ENCODE measurements around the gene HMGCL. TPM values are rescaled to one million over a fixed set of nuclear protein-coding genes. Genes with fewer than 3 reads are reported as not detected.
"Not testable (repeated sequence)": the region's sequence is repeated elsewhere in the genome, so short reads cannot be mapped to it uniquely, and the experiment has no call there.

The HMGCL gene
- total RNA-seq, 1 experiment from 2014 or later, result 40.7 TPM

GRCh38 chr1:23799255-23799569 is 26.0 kb downstream of the HMGCL start:
- DNase-seq (ENCODE audit: low read depth), result no peak

- no peak for DNase-seq (ENCODE audit: low read depth)
Observed at GRCh38 chr1:23798662-23799142, 26.5 kb downstream of the HMGCL start.

GRCh38 chr1:23797478-23798448 is 27.5 kb downstream of the HMGCL start:
- no peak for DNase-seq (ENCODE audit: low read depth)

GRCh38 chr1:23796466-23797271 is 28.6 kb downstream of the HMGCL start:
- no peak for DNase-seq (ENCODE audit: low read depth)

GRCh38 chr1:23795676-23796465 is 29.4 kb downstream of the HMGCL start:
- DNase-seq (ENCODE audit: low read depth), result no peak

- DNase-seq (ENCODE audit: low read depth), result not testable (repeated sequence)
Observed at GRCh38 chr1:23794732-23795182, 30.5 kb downstream of the HMGCL start.

- DNase-seq (ENCODE audit: low read depth), result no peak
Observed at GRCh38 chr1:23793861-23794731, 31.1 kb downstream of the HMGCL start.

- peak; percentile 49 for DNase-seq (ENCODE audit: low read depth)
Observed at GRCh38 chr1:23793018-23793781, 32.0 kb downstream of the HMGCL start.

- DNase-seq (ENCODE audit: low read depth), result no peak
Observed at GRCh38 chr1:23792151-23792945, 32.9 kb downstream of the HMGCL start.

- peak; percentile 32 for DNase-seq (ENCODE audit: low read depth)
Observed at GRCh38 chr1:23791516-23792047, 33.6 kb downstream of the HMGCL start.

- DNase-seq (ENCODE audit: low read depth), result peak; percentile 91
Observed at GRCh38 chr1:23790696-23791515, 34.3 kb downstream of the HMGCL start, which contains the start of gene LYPLA2. Gene LYPLA2, plus strand, starts transcription at chr1:23791145. Its CDS starts 1,538 bp downstream, at chr1:23792683.

- no peak for DNase-seq (ENCODE audit: low read depth)
Observed at GRCh38 chr1:23788695-23789094, 36.5 kb downstream of the HMGCL start.

- no peak for DNase-seq (ENCODE audit: low read depth)
Observed at GRCh38 chr1:23787701-23788100, 37.5 kb downstream of the HMGCL start.

GRCh38 chr1:23784846-23785245 is 40.4 kb downstream of the HMGCL start:
- no peak for DNase-seq (ENCODE audit: low read depth)

GRCh38 chr1:23783141-23783540 is 42.1 kb downstream of the HMGCL start:
- not testable (repeated sequence) for DNase-seq (ENCODE audit: low read depth)

- peak; percentile 66 for DNase-seq (ENCODE audit: low read depth)
Observed at GRCh38 chr1:23779826-23780371, 45.3 kb downstream of the HMGCL start.
